SK-N-SH (cell line): ENCODE measurements around the gene PGF. TPM values are rescaled to one million over a fixed set of nuclear protein-coding genes. Genes with fewer than 3 reads are reported as not detected.
A peak's percentile ranks its signal among the peaks of the same experiment; 100 is the strongest.

ENCODE experiments used
- CTCF ChIA-PET: fragments of 300-600, 350-600 bp; formaldehyde crosslinking; extraction: SDS; loops from one replicate; lab custom pipeline; 2021; lab: Yijun Ruan, JAX
- POLR2A ChIA-PET: fragments of 350-600 bp; sonication (Branson Sonifier 250); formaldehyde crosslinking; extraction: SDS; loops from one replicate; lab custom pipeline; 2020; ENCODE audit warnings: antibody characterized with exemption, inconsistent platforms; lab: Yijun Ruan, JAX
- DNase-seq: peaks from one replicate; pipeline ENCODE4 v3.0.0; 2012
- H2AFZ ChIP-seq: fragments of 200-600 bp; sonication (generic); 2 replicates; pipeline ENCODE4 v1.8.1; 2016; ENCODE audit warnings: antibody characterized with exemption, mild to moderate bottlenecking, low read depth
- H3F3A ChIP-seq: fragments of 200-600 bp; sonication (generic); replicated peaks from 2 replicates; pipeline ENCODE3; 2016; ENCODE audit warnings: antibody characterized with exemption, mild to moderate bottlenecking; ENCODE audit not compliant: insufficient read depth
- H3K27ac ChIP-seq, 2 experiments: fragments of 200-500 bp in 1 of 2; fragments of 200-600 bp in 1 of 2; sonication (Bioruptor generic) in 1 of 2; sonication (generic), shearing (Covaris generic) in 1 of 2; 2 replicates each; pipeline versions ENCODE4 v1.5.1 to v1.6.1; 2014 to 2016; ENCODE audit warnings: low read depth in 2 of 2, inconsistent platforms in 1 of 2, low read length in 1 of 2, mild to moderate bottlenecking in 1 of 2, mixed read lengths in 1 of 2
- H3K27me3 ChIP-seq: fragments of 200-600 bp; sonication (generic), shearing (Covaris generic); 2 replicates; pipeline ENCODE4 v1.6.1; 2016; ENCODE audit warnings: mixed run types; ENCODE audit not compliant: insufficient read depth
- H3K36me3 ChIP-seq, 2 experiments: fragments of 200-500 bp in 1 of 2; fragments of 200-600 bp in 1 of 2; sonication (Bioruptor generic) in 1 of 2; sonication (generic) in 1 of 2; replicated peaks in 1 of 2; 2 replicates each; pipeline versions ENCODE3 to v1.5.1; 2014 to 2016; ENCODE audit warnings: low read length in 1 of 2, mild to moderate bottlenecking in 1 of 2; ENCODE audit not compliant: insufficient read depth in 2 of 2, control insufficient read depth in 1 of 2
- H3K4me1 ChIP-seq, 2 experiments: fragments of 200-500 bp in 1 of 2; fragments of 200-600 bp in 1 of 2; sonication (Bioruptor generic) in 1 of 2; sonication (generic), shearing (Covaris generic) in 1 of 2; 2 replicates each; pipeline versions ENCODE4 v1.5.1 to v1.6.1; 2014 to 2016; ENCODE audit warnings: low read depth in 1 of 2, low read length in 1 of 2, mixed run types in 1 of 2; ENCODE audit not compliant: insufficient read depth in 2 of 2, control insufficient read depth in 1 of 2
- H3K4me2 ChIP-seq: fragments of 200-600 bp; sonication (generic), shearing (Covaris generic); 2 replicates; pipeline ENCODE4 v1.6.1; 2017; ENCODE audit warnings: mixed run types
- H3K4me3 ChIP-seq, 2 experiments: fragments of 200-500 bp in 1 of 2; fragments of 200-600 bp in 1 of 2; sonication (Bioruptor generic) in 1 of 2; sonication (generic), shearing (Covaris generic) in 1 of 2; 2 replicates each; pipeline versions ENCODE4 v1.5.1 to v1.8.1; 2014 to 2016; ENCODE audit warnings: low read depth in 2 of 2, inconsistent platforms in 1 of 2, low read length in 1 of 2, mild to moderate bottlenecking in 1 of 2, mixed read lengths in 1 of 2, moderate library complexity in 1 of 2
- H3K79me2 ChIP-seq: fragments of 200-600 bp; sonication (generic); 2 replicates; pipeline ENCODE4 v1.8.1; 2017; ENCODE audit warnings: mild to moderate bottlenecking; ENCODE audit not compliant: insufficient read depth
- H3K9ac ChIP-seq: fragments of 200-600 bp; sonication (generic); 2 replicates; pipeline ENCODE4 v1.6.1; 2017; ENCODE audit warnings: mixed run types
- H3K9me2 ChIP-seq: fragments of 200-600 bp; sonication (generic); 2 replicates; pipeline ENCODE4 v1.6.1; 2017; ENCODE audit warnings: mixed run types
- H3K9me3 ChIP-seq: fragments of 200-600 bp; sonication (generic); 2 replicates; pipeline ENCODE4 v1.6.1; 2017; ENCODE audit warnings: mixed run types, mild to moderate bottlenecking, moderate library complexity
- H4K20me1 ChIP-seq: fragments of 200-600 bp; sonication (generic); 2 replicates; pipeline ENCODE4 v1.6.1; 2017; ENCODE audit warnings: mild to moderate bottlenecking, mixed run types; ENCODE audit not compliant: insufficient read depth
- CTCF ChIP-seq: fragments of 200-600 bp; sonication (generic); IDR thresholded peaks from 2 replicates; pipeline ENCODE4 v1.6.1; 2017; ENCODE audit warnings: antibody characterized with exemption, mild to moderate bottlenecking, moderate library complexity
- EP300 ChIP-seq, 2 experiments: IDR thresholded peaks; 2 replicates each; pipeline versions ENCODE4 v1.4.0 to v1.6.1; 2012; ENCODE audit warnings: borderline replicate concordance in 1 of 2, low read depth in 1 of 2, low read length in 1 of 2
- FOXJ3 ChIP-seq: sonication (generic); formaldehyde crosslinking; IDR thresholded peaks from 2 replicates; pipeline ENCODE4 v1.5.1; 2020; ENCODE audit warnings: mild to moderate bottlenecking, missing genetic modification reagents
- GABPA ChIP-seq: IDR thresholded peaks from 2 replicates; pipeline ENCODE4 v1.4.0; 2012; ENCODE audit warnings: low read depth, mild to moderate bottlenecking
- GATA2 ChIP-seq: sonication (generic); formaldehyde crosslinking; IDR thresholded peaks from 2 replicates; pipeline ENCODE4 v1.5.0; 2020; ENCODE audit warnings: mild to moderate bottlenecking, missing genetic modification reagents
- JUND ChIP-seq: IDR thresholded peaks from 2 replicates; pipeline ENCODE4 v1.4.0; 2012
- MAX ChIP-seq: IDR thresholded peaks from 2 replicates; pipeline ENCODE4 v1.4.0; 2012; ENCODE audit warnings: low read depth
- MEF2A ChIP-seq: IDR thresholded peaks from 2 replicates; pipeline ENCODE4 v1.4.0; 2012; ENCODE audit warnings: low read depth, borderline replicate concordance
- RAD21 ChIP-seq: IDR thresholded peaks from 2 replicates; pipeline ENCODE4 v1.6.1; 2012; ENCODE audit warnings: mild to moderate bottlenecking, low read length
- REST ChIP-seq: IDR thresholded peaks from 2 replicates; pipeline ENCODE4 v1.6.1; 2012; ENCODE audit warnings: mild to moderate bottlenecking, low read depth, low read length, moderate library complexity
- RXRA ChIP-seq: IDR thresholded peaks from 2 replicates; pipeline ENCODE4 v1.4.0; 2012; ENCODE audit warnings: low read depth, mild to moderate bottlenecking, borderline replicate concordance
- USF1 ChIP-seq: IDR thresholded peaks from 2 replicates; pipeline ENCODE4 v1.4.0; 2012; ENCODE audit warnings: low read depth, borderline replicate concordance
- WGBS: methylation state at CpG from one replicate; pipeline ENCODE4 v1.1.6; 2017; ENCODE audit warnings: low lambda C conversion rate; 5-methylcytosine and 5-hydroxymethylcytosine counted together
- polyA plus RNA-seq, 3 experiments: library from polyadenylated mRNA; depleted of rRNA; stranded (reverse); fragments of >200 nt; gene quantifications; 2 replicates each; pipeline ENCODE4 v1.2.3, GENCODE V29; 2012

PGF gene
- polyA plus RNA-seq, 1 of the 3 experiments (the other 2 are of a cell fraction): 4.4 TPM

GRCh38 chr14:74907744-74908143, 47.7 kb downstream of the PGF start:
- Histone ChIP-seq H3K36me3 (peaks cover 0 to 19% of the 10 kb centered on the region in 2 experiments), H2AFZ (no peak overlapping the region), H3K79me2 (no peaks in the 10 kb centered on the region), H3K4me2 (no peak overlapping the region), H3K27ac (no peak overlapping the region), H3K4me3 (no peak overlapping the region), H3K27me3 (no peaks in the 10 kb centered on the region), H3K9me2 (no peaks in the 10 kb centered on the region), H3F3A (peaks cover 23% of the 10 kb centered on the region), H3K9ac (no peak overlapping the region), H4K20me1 (no peaks in the 10 kb centered on the region), H3K9me3 (no peaks in the 10 kb centered on the region), H3K4me1 (no peaks in the 10 kb centered on the region; a peak in 1 of 4 replicates)
- DNase-seq: no peak
- TF ChIP-seq GATA2 (CRISPR knock-in tag) (no peak), RXRA (no peak), JUND (no peak), EP300 (IDR thresholded peaks at IDR 0.05; ENCODE audit: borderline replicate concordance in 1 of 2, low read depth in 1 of 2, low read length in 1 of 2) (no peak)
- POLR2A ChIA-PET: interaction anchor here (1.1 to 2.0 kb wide), 2 partner anchors 24 to 47 kb away, joined by 3 to 7 read pairs; no protein-coding TSS in a partner anchor
- WGBS: 82% methylated on average over 6 of the region's 6 CpGs
- CTCF ChIA-PET: interaction anchor here (1.1 to 26.0 kb wide), 12 partner anchors 9 to 581 kb away, joined by 3 to 537 read pairs (median 18); partner anchors contain the start of genes DLST and PROX2

GRCh38 chr14:74906925-74907521, 48.4 kb downstream of the PGF start:
- Histone ChIP-seq H3K4me3 (no peak overlapping the region), H3K9me3 (no peaks in the 10 kb centered on the region), H3K27ac (no peak overlapping the region), H3K36me3 (peaks cover 2 to 26% of the 10 kb centered on the region in 2 experiments), H3K9me2 (no peaks in the 10 kb centered on the region), H3K9ac (no peak overlapping the region), H2AFZ (no peak overlapping the region), H3K4me2 (no peak overlapping the region), H3K27me3 (no peaks in the 10 kb centered on the region), H3F3A (peaks cover 27% of the 10 kb centered on the region), H3K79me2 (no peaks in the 10 kb centered on the region), H3K4me1 (no peaks in the 10 kb centered on the region; a peak in 1 of 4 replicates), H4K20me1 (no peaks in the 10 kb centered on the region)
- 89% methylated on average over 6 of the region's 12 CpGs for WGBS
- no peak for TF ChIP-seq GABPA
- peak; percentile 36 for TF ChIP-seq CTCF
- CTCF ChIA-PET: interaction anchor here (1.1 to 26.0 kb wide), 14 partner anchors 10 to 581 kb away, joined by 3 to 537 read pairs (median 16); partner anchors contain the start of genes DLST and PROX2
- POLR2A ChIA-PET: interaction anchor here (1.6 to 2.0 kb wide), 2 partner anchors 46 to 49 kb away, joined by 4 to 7 read pairs; no protein-coding TSS in a partner anchor
- DNase-seq: no peak

GRCh38 chr14:74905595-74906142, 49.7 kb downstream of the PGF start:
- Histone ChIP-seq H3K4me3 (no peak overlapping the region; a peak in 1 of 4 replicates), H3K9me2 (no peaks in the 10 kb centered on the region), H2AFZ (no peak overlapping the region), H3K9ac (no peak overlapping the region), H4K20me1 (no peaks in the 10 kb centered on the region), H3K4me2 (no peak overlapping the region), H3K4me1 (no peaks in the 10 kb centered on the region; a peak in 1 of 4 replicates), H3K27me3 (no peaks in the 10 kb centered on the region), H3K9me3 (no peaks in the 10 kb centered on the region), H3K79me2 (no peaks in the 10 kb centered on the region), H3F3A (peaks cover 31% of the 10 kb centered on the region), H3K27ac (peak overlapping the region in 1 of 2 experiments; percentile 39; a peak in 2 of 4 replicates), H3K36me3 (peaks cover 15 to 38% of the 10 kb centered on the region in 2 experiments)
- ChIA-PET CTCF (interaction anchor here (0.5 to 26.0 kb wide), 53 partner anchors 9 to 406 kb away, joined by 3 to 537 read pairs (median 5); partner anchors contain the start of genes ACYP1, DLST, EIF2B2 and PROX2), POLR2A (interaction anchor here (0.7 to 1.6 kb wide), 5 partner anchors 17 to 56 kb away, joined by 3 to 8 read pairs (median 4); partner anchors contain the start of gene RPS6KL1)
- WGBS: 51% methylated on average over 14 of the region's 14 CpGs
- peak; percentile 86 for DNase-seq
- TF ChIP-seq MAX (peak; percentile 95), USF1 (peak; percentile 40; the same call in 1 of the 2 replicates), GATA2 (CRISPR knock-in tag) (no peak), GABPA (no peak), FOXJ3 (CRISPR knock-in tag) (no peak), RAD21 (peak; percentile 73), MEF2A (no peak), REST (no peak)
